Activated T-cell treated with anti-CD3 and anti-CD28 coated beads for 48 hours (primary cell): ENCODE measurements around the gene IGBP1.
"Not testable (repeated sequence)": the region's sequence is repeated elsewhere in the genome, so short reads cannot be mapped to it uniquely, and the experiment has no call there.

Source experiments
- DNase-seq: peaks from one replicate; pipeline ENCODE4 v3.0.0-alpha.2; 2020; ENCODE audit warnings: low read depth

IGBP1 gene

GRCh38 chrX:70133303-70134115 is at the start of gene IGBP1:
Gene IGBP1 (plus strand): TSS chrX:70133447. CDS start chrX:70133948, 501 bp downstream.
- peak; percentile 57 for DNase-seq

- DNase-seq = no peak
These were observed 48.5 kb upstream of the IGBP1 start for GRCh38 chrX:70084592-70085240.

GRCh38 chrX:70087857-70088630 is 45.2 kb upstream of the IGBP1 start:
- DNase-seq = no peak

DNA sequence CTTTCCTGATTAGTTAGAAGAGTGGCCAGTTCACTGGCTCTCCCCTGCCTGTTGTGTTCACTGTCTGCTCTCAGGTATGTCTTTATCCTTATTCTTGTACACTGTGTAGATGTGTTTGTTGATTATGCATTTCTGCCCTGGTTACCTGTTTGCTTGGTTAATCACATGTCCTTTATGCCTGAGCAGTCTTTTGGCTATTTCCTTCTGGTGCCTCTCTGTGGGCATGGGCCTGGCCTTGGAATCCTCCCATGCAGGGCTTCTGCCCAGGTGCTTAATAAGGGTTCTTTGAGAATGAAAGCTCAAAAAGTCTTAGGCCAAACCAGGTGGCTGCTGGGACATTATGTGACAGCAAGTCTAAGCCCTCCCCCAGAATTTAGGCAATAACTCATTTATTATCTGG is 44.5 kb upstream of the IGBP1 start:
- DNase-seq = no peak

DNA sequence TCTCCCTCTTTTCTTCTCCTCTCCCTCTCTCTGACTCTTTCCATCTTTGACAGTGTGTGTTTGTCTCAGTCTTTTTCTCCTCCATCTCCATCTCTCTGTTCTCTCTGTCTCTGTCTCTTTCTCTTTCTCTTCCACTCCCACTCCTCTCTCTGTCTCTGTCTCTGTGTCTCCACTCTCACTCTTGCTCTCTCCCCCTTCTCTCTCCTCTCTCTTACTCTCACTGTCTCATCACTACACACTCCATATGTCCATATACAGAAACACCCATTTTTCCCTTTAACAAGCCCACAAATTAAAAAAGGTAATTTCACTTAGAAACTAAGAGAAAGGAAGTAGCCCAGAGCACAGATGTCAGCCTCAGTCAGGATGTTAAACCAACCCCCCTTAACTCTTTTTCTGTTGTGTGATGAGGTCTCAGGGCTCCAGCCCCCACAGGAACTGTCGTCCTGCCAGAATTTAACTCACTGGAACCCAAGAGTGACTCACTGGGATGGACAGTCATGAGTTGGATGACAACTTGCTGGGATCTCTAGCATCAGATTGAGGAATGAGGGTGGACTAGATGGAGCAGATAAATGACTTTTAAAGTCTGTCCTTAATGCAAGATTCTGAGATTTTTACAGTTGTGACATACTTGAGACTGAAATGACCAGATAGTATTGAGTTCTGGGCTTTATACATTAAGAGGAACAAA is 43.5 kb upstream of the IGBP1 start:
- DNase-seq = no peak

- no peak for DNase-seq
These were observed 41.0 kb upstream of the IGBP1 start for GRCh38 chrX:70092247-70092646.

GRCh38 chrX:70096052-70096451 is 37.2 kb upstream of the IGBP1 start:
- no peak for DNase-seq

DNA sequence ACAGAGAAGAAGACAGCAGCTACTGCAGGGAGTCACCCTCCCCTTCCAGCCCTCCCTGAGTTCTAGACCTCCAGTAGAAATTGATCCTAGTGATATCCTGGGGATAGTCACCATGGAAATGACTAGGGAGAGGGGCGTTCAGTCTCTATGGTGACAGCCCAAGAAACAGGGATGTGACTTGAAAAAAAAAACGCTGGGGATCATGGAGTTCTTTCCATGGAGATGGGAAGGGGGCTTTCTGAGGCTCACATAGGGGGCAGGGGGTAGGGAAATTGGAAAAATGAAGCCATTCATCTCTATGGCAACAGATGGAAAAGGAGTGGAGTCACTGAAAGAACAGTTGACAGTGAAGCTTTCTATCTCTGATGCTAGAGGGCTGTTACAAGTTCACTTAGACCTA is 28.0 kb upstream of the IGBP1 start:
- DNase-seq = no peak

- not testable (repeated sequence) for DNase-seq
These were observed 21.7 kb upstream of the IGBP1 start for GRCh38 chrX:70111436-70112026.

DNA sequence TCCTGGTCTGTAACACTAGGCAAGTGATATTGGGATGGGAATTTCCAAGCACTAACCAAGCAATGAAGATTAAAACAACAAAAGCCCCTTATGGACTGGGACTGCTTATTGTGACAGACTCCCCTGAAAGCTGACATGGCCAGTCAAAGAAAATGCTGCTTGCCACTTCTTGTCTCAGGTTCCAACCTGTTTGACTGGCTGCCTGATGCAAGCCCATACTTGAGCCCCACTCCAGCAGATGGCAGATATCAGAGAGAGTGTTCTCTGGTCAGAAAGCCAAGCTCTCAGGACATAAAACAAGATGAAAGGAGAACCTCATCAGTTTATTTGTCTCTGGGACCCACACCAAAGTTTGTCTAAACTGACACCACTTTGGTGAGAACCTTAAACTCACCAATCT is 15.5 kb upstream of the IGBP1 start:
- DNase-seq = no peak

- not testable (repeated sequence) for DNase-seq
These were observed 10.2 kb upstream of the IGBP1 start for GRCh38 chrX:70123014-70123413.

- no peak for DNase-seq
These were observed 8.6 kb upstream of the IGBP1 start for GRCh38 chrX:70124678-70125077.

DNA sequence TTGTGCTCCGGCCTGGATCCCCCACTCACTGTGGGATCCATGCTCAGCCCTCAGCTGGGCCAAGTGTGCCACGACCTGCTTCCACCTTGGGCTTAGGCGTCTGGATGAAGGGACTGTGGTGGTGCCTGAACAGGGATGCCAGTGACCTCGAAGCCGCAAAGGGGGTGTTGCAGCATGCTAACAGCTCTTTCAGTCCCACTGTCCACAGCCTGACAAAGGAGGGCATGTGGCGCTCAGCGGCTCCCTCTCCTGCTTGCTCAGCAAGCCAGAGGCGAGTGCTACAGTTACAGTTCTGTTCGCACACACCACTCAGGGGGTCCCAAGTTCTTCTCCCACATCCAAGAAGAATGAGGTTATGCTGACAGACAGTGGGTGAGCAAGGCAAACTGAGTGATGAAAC is 5.2 kb upstream of the IGBP1 start:
- DNase-seq = no peak

DNA sequence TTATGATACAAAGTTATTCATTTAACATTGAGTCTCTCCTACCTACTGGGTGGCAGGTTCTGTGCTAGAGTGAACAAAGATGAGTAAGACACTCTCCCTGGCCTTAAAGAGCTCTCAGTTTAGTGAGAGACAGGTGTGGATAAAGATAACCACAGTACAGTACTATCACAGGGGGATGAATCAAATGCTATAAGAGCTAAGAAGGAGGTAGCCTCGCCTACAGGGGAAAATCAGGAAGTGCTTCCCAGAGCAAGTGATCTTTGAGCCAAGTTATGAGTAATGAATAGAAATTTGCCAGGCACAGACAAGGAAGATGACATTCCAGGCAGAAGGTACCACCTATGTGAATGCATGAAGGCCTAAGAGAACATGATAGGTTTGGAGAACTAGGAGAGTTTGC is 3.4 kb upstream of the IGBP1 start:
- no peak for DNase-seq

DNA sequence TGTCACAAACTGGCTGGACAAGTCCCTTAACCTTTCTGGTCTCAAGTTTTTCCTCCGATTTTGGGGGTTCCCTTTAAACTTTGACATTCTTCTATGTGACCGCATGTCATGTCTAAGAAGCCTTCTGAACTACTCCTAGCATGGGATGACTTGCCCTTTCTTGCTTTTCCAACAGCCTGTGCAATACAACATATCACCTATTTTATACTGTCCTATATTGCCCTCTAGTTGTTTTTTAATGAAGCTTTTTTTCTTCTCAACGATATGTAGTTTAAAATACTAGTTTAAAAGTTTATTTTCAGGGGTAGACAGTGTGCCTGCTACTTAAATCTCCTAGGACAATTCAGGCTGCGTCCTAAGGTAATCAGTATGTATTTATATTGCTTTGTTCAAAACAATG is 1.0 kb upstream of the IGBP1 start:
- no peak for DNase-seq

GRCh38 chrX:70132877-70133302 is 357 bp upstream of the IGBP1 start:
- DNase-seq = no peak

GRCh38 chrX:70134116-70134477 is 850 bp downstream of the IGBP1 start:
- no peak for DNase-seq

DNA sequence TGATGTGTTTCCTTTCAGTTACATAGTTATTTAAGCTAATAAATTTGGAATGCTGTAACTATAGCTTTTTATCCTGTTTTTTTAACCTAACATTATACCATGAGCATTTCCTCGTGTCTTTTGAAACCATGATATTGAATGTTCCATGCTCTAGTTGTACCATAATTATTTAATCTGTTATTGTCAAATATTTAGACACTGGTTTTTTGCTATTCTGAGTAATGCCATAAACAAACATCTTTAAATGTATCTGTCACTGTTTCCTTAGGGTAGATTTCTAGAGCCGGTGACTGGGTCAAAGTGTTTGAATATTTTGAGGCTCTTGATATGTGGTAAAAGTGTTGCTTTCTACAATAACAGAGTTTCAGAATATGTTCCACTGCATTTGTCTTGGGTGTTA is 5.4 kb downstream of the IGBP1 start:
- DNase-seq = no peak

DNA sequence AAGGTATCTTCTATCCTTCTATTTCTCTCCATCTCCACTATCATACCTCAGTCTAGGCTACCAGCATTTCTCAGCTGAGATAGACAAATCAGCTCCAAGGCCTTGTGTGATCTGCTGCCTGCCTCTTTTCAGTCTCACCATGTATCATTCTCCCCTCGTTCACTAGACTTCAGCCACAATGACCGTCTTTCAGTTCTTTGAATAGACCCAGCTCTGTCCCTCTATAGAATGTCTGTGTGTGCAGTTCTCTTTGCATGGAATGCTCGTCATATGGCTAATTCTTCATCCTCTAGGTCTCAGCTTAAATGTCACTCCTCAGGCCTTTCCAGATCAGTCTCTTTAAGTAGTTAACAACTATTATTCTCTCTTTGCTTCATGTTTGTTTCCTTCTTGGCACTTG is 6.5 kb downstream of the IGBP1 start:
- DNase-seq = no peak

DNA sequence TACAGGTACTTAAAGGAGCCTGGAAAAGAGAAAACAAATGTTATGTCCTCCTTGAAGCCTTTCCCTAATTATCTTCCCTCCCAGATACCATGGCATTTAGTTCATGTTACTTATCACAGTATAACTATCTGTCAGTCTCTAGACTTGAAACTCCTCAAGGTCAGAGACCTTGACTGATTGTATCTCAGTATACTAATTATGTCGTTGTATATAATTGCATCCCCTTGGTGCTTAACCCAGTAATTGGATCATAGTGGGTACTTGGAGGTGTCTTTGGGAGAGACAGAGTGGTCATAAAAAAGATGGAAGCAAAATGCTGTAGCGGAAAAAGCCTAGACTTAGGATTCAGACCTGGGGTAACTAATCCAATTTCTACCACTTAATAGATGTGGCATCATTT is 8.1 kb downstream of the IGBP1 start:
- DNase-seq = no peak

DNA sequence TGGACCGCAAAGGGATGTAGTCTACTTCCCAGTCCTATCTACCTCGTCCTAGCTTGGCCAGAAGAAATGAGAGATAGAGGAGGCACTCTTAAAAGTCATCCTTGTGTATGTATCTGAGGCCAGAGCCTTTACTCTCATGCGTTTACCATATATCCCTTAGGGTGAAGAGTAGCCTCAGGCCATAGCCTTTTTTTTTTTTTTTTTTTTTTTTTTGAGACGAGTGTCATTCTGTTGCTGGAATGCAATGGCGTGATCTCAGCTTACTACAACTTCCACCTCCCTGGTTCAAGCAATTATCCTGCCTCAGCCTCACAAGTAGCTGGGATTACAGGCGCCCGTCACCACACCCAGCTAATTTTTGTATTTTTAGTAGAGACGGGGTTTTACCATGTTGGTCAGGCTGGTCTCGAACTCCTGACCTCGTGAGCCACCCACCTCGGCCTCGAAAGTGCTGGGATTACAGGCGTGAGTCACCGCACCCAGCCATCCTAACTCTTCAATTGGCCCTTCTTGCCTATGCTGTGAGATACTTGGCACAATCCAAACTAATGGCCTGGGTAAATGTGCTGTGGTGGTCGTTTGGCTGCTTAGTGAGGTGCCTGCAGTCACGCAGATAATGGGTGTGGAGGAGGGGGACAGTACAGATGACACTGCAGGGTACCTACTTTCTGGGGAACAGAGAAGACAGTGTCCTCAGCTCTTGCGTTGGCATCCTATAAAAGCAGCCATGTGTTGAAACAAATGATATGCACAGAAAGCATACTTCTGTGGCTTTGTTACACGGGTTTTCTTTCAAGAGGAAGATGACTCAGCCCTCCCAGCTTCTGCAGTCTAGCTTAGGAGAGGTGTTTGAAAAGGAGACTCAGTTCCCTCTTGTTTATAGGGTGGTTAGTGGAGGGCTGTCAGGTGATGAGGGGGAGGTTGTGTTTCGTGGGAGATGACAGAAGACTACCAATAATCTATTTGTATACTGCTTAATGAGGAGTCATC is 33.6 kb downstream of the IGBP1 start:
- DNase-seq = no peak
